HG02571 (cell line): ENCODE results near the gene NRP1.

ENCODE experiments used
- ATAC-seq: cut with Tn5 transposase; IDR thresholded peaks from one replicate; pipeline ENCODE4 v1.9.1; 2021; ENCODE audit warnings: mild to moderate bottlenecking, moderate library complexity; ENCODE audit not compliant: unreplicated experiment

Gene NRP1

GRCh38 chr10:33133557-33133956 lies 200.9 kb downstream of the NRP1 start:
- no peak for ATAC-seq

GRCh38 chr10:33132626-33133025 lies 201.8 kb downstream of the NRP1 start:
- ATAC-seq: no peak

GRCh38 chr10:33129996-33130386 lies 204.5 kb downstream of the NRP1 start:
- no peak for ATAC-seq

GRCh38 chr10:33129141-33129995 lies 205.1 kb downstream of the NRP1 start:
- no peak for ATAC-seq

DNA sequence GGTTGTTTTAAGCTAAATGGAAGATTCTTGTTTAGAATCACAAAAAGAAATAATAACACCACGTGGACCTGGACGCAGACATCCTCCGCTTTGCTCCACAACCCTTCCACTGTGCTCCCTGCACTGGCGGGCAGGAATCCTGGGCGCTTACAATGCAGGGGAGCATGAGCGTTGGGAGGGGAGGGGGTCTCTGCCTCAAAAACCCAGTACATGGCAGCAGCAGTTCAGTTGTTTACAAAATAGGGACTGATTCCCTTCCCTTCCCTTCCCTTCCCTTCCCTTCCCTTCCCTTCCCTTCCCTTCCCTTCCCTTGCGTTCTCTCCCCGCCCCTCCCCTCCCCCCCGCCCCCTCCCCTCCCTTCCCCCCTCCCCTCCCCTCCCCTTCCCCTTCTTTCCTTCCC lies 206.8 kb downstream of the NRP1 start:
- ATAC-seq: no peak
